ENCODE measurements around the gene DOC2A.
"Not testable (repeated sequence)": the region's sequence is repeated elsewhere in the genome, so short reads cannot be mapped to it uniquely, and the experiment has no call there.

The DOC2A gene

GRCh38 chr16:29963021-29963743 is 47.6 kb downstream of the DOC2A start:
- no peak for DNase-seq

- no peak for DNase-seq
Measured at GRCh38 chr16:29962344-29962994, 48.4 kb downstream of the DOC2A start.

GRCh38 chr16:29961479-29962343 is 49.1 kb downstream of the DOC2A start, which contains the start of gene TMEM219:
TSS of gene TMEM219 (plus strand) at chr16:29962079. CDS start at chr16:29963144, 1,065 bp downstream.
- DNase-seq = no peak

- DNase-seq = no peak
Measured at GRCh38 chr16:29961127-29961478, 49.7 kb downstream of the DOC2A start.

- not testable (repeated sequence) for DNase-seq
Measured at GRCh38 chr16:29959821-29960220, 51.0 kb downstream of the DOC2A start.

GRCh38 chr16:29959293-29959692 is 51.5 kb downstream of the DOC2A start:
- DNase-seq = no peak

- no peak for DNase-seq
Measured at GRCh38 chr16:29958756-29959155, 52.1 kb downstream of the DOC2A start.

Data from NCI-H2081 treated with DMSO at 0.1 percent for 48 hours (cell line).